ENCODE measurements around the gene AXIN1.

DNA sequence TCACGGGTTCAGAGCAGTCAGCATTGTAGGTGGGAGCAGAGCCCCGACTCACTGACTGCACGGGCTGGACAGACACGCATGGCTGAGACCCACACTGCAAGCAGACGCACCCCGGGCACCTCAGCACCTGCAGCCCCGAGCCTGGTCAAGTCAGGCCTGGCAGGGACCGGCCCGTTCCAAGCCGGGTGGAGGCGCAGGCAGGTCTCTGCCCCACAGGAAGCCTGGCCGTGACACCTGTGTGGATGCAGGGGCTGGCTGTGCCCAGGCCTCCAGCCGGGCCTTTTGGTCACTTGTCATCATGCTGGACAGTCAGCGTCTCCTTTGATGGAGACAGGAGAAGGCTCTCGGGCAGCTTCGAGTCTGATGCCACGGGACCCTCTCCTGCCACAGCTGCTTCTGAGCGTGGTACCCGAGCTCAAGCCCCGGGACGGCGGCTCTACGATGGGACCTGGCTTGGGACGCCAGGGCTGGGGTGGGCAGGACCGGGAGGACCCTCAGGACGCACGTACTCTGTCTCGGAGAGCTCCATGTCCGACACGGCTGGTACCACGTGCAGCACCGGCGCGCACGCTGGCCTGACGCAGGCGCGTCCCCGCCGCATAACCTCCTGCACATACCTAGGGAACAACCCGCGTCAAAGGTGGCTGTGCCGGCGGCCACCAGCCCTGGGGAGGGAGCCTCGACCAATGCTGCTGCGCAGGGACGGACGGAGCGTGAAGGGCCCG, 61.7 kb downstream of the AXIN1 start:
- TF ChIP-seq EZH2 (IDR thresholded peaks at IDR 0.05; ENCODE audit: low read depth, low read length, severe bottlenecking) (no peak), JUN (IDR thresholded peaks at IDR 0.05; ENCODE audit: low read depth, low read length) (no peak), RBBP5 (IDR thresholded peaks at IDR 0.05; ENCODE audit: borderline replicate concordance, low read depth, low read length) (no peak), ASH2L (IDR thresholded peaks at IDR 0.05; ENCODE audit: low read length) (no peak), CHD2 (IDR thresholded peaks at IDR 0.05; ENCODE audit: low read length) (no peak), SUZ12 (IDR thresholded peaks at IDR 0.05; ENCODE audit: low read length) (no peak), SIN3A (conservative IDR thresholded peaks at IDR 0.05 in 1 of 2, IDR thresholded peaks at IDR 0.05 in 1 of 2; ENCODE audit: low read depth in 1 of 2, low read length in 2 of 2) (no peak), TAF1 (IDR thresholded peaks at IDR 0.05; ENCODE audit: low read depth, low read length) (no peak), POLR2A (IDR thresholded peaks at IDR 0.05; ENCODE audit: control extremely low read depth in 1 of 2, low read depth in 2 of 2, low read length in 2 of 2) (no peak), CHD1 (IDR thresholded peaks at IDR 0.05; ENCODE audit: low read depth, low read length) (no peak)
- TF ChIP-seq, protein P1, sequence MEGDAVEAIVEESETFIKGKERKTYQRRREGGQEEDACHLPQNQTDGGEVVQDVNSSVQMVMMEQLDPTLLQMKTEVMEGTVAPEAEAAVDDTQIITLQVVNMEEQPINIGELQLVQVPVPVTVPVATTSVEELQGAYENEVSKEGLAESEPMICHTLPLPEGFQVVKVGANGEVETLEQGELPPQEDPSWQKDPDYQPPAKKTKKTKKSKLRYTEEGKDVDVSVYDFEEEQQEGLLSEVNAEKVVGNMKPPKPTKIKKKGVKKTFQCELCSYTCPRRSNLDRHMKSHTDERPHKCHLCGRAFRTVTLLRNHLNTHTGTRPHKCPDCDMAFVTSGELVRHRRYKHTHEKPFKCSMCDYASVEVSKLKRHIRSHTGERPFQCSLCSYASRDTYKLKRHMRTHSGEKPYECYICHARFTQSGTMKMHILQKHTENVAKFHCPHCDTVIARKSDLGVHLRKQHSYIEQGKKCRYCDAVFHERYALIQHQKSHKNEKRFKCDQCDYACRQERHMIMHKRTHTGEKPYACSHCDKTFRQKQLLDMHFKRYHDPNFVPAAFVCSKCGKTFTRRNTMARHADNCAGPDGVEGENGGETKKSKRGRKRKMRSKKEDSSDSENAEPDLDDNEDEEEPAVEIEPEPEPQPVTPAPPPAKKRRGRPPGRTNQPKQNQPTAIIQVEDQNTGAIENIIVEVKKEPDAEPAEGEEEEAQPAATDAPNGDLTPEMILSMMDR (IDR thresholded peaks at IDR 0.05; ENCODE audit: control extremely low read depth in 1 of 3, insufficient read depth in 1 of 3, low read depth in 1 of 3, low read length in 3 of 3), result no peak
- TF ChIP-seq, protein P2, sequence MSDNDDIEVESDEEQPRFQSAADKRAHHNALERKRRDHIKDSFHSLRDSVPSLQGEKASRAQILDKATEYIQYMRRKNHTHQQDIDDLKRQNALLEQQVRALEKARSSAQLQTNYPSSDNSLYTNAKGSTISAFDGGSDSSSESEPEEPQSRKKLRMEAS (IDR thresholded peaks at IDR 0.05), result no peak
